CD4-positive, alpha-beta T cell treated with Interleukin-17A for 1 hour (primary cell): ENCODE measurements around the gene SPTLC1.

Experiments used
- DNase-seq: peaks from one replicate; pipeline ENCODE4 v3.0.0-alpha.2; 2020

SPTLC1 gene

DNA sequence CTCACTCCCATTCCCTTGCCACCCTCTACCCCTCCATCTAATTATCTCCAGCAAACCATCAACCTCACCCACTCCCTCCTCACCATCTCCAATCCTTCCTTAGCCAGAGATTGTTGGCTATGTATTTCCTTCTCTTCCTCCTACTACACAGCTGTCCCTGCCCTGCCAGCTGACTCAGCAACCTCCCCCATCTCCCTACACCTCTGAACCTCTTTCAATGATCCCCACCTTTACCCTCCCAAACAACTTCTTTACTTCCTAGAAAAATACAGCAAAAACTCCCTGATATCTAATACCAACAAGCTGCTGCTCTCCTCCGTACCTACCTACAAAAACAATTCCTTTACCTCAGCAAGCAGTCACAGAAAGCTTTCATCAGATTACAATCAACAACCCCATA, 37.3 kb downstream of the SPTLC1 start:
- DNase-seq = no peak

DNA sequence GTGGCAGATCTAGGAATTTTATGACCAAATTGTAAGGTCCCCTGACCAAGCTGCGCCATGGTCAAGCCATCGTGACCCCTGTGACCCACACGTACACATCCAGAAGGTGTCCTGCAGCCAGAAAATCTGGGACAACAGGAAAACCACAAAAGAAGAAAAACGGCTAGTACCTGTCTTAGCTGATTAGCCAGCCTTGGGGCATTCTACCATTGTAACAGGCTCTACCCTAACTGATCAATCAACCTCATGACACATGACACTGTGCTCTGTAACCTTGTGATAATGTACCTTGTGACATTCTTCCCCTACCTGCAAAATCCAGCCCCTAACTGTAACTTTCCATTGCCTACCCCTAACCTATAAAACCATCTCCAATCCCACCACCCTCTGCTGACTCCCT, 43.6 kb downstream of the SPTLC1 start:
- no peak for DNase-seq

DNA sequence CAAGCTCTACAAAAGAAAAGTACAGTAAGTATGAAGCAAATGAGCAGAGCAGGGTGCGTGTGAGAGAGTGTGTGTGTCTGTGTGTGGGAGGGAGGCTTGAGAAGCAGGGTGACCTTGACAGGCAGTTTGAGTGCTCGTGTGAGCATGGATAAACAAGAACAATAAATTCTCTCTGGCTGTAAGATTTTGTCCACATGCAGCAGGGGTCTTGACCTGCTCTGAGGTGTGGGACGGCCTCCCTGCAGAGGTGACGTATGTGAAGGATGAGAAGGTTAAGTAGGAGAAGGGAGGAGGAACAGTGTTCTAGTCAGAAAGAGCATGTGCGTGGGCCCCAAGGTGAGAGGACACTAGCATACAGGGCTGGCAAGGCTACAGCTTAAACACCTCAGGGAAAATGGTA, 49.0 kb downstream of the SPTLC1 start:
- DNase-seq = no peak

DNA sequence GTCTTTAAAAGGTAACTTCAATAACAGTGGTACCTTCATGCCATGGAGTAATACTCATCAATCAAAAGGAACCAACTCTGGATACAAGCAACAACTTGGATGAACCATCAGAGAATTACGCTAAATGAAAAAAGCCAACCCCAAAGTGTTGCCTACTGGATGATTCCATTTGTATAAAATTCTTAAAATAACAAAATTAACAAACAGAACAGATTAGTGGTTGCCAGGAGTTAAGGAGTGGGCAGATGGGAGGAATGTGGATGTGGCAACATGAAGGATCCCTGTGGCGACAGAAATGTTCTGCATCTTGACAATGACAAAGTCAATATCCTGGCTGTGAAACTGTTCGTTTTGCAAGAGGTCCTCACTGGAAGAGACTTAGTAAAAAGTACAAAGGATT, 50.5 kb downstream of the SPTLC1 start:
- DNase-seq = no peak

DNA sequence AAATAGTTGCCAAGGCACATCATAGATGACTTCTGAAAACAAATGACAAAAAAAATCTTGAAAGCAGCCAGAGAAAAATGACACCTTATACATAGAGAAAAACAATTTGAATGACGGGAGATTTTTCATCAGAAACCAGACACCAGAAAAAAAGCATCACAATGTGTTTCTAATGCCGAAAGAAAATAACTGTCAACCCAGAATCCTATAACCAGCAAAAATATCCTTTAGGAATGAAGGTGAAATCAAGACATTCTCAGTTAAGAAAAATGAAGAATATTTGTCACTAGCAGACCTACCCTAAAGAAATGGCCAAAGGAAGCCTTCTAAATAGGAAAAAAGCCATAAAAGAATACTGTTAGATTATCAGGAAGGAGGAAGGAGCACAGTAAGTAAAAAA, 54.0 kb downstream of the SPTLC1 start:
- DNase-seq = no peak

DNA sequence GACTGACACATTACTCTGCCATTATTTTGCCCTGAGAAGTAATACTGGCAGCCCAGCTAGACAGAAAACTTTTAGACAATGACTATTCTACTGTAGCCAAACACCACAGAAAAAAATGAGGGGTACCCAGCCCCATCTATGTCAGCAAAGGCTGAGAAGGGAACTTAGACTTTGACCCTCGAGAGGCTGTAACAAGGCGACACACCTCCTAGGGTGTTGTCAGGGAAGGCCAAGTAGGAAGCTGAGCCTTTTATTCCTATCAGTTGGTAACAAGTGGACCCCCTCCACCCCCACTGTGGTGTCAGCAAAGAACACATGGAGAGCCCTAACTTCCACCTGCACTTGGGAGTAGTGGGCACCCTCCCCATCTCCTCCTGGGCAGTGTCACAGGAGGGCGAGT, 55.6 kb downstream of the SPTLC1 start:
- DNase-seq = no peak

DNA sequence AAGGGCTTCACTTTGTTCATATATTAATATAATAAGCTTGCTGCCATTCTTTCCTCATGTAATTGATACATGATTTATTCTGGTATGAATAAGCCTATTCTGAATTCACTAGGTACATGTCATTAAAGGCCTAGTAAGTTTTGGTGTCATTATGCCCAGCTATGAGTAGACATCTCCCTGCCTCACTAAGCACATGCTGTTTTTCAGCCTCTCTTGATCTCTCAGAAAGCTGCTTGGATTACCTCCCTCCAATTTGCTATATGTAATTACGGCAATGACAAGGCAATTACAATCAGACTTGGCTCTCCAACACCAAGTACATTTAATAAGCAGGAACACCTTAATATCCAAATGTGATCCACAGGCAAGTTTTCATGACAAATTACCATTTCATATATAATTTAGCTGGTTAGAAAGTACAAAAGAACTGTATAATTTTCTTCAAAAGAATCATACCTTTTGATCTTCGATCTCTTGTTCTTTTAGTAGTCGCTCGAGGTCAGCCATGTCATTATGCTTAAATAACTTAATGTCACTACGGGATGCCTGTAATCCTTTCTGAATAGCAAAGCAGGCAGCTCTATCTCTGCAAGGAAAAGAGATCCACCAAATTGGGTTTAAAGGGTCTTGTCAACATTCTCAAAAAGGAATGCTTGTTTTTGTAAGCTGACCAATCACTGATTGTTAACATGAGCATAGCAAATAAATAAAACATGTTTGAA, 56.3 kb downstream of the SPTLC1 start:
- no peak for DNase-seq

DNA sequence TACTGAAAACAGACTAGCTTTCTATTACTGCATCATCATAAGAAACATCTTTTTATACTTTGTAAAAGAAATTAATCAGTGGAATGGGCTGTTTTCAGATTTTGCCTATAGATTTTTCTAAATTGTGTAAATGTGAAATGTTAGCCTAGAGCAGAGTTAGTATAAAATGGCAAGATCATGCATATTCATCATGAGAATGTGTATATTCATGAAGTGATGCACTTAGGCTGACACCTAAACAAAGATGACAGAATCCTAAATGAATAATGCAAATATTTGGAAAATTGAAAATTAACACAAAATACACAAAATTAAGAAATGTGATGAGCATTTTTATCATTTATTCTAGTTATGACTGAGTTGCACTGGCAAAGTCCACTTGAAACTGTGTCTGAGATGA, 57.2 kb downstream of the SPTLC1 start:
- no peak for DNase-seq

DNA sequence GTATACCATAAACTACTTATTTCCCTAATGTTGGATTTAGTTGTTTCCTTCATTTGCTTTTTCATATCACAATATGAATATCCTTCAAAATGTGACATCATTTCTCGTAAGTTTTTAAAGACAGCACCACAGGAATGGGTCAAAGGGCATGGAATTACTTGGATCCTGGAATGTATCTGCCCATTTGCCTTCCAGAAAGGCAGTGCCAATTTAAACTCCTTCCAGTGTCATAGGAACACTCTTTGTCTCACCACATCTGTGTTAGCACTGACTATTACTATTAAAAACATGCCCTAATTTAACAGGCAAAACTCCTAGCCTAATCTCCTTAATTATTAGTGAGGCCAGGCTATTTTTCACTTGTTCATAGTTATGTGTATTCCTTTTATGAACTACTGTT, 58.0 kb downstream of the SPTLC1 start:
- no peak for DNase-seq

DNA sequence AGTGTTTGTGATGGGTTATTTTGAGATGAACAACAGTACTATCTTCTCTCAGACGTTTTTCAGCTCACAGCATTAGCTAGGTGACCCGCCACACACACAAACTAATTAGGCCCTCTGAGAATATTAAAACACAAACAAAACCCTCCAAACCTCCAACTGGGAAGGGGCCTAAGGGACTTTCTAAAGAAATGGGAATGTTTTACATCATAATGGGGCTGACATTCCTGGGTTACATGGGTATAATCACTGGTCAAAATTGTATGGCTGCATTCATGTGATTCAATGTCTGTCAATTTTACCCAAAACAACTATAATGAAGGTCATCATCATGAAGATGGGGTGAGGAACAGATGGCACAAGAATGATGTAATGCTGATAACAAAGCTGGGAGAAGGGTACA, 59.6 kb downstream of the SPTLC1 start:
- no peak for DNase-seq

DNA sequence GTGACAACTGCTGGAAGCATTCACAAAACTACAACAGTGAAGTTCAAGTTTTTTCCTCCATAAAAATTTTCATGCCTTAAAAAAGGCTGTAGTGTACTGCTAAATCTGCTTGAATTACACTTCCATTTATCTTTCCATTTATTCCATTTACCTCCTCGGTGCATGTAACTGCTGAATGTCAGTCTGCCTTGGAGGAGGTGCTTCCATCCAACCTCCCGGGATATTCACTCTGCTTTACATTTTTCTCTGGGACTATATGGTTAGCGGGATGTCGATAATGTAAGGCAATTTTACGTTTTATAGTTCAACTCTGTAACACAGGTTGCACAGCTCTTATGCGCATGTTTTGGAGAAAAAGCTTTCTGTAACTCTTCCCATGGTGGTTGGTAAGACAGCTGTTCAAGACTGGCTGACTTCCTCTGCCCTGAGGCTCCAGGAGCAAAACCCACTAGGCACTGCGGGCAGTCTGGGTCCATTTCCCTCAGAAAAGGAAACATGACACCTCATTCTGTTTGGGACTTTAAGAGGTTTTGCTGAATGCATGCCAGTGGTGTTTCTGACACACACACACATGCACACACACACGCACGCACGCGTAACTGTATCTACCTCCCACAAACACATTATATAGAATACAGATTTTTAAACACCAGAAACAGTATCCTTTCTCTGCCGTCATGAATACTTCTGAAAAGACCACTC, 66.1 kb downstream of the SPTLC1 start:
- no peak for DNase-seq

DNA sequence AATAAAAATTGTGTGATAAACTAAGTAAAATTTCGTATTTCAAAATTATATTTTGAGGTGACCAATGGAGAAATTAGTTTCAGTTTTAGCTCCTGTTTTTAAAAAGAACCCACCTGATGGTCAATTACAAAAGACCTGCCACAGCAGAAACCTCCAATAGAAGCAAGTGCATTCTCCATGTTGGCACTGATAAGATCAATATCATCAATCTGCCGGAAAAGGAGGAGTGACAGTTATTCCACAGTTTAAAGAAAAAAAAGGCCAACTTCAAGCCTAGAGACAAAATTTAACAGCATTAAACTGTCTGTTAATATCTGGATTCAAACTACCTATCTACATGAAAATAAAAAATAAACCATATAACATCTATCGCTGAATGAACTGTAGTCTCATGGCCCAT, 67.7 kb downstream of the SPTLC1 start:
- no peak for DNase-seq

DNA sequence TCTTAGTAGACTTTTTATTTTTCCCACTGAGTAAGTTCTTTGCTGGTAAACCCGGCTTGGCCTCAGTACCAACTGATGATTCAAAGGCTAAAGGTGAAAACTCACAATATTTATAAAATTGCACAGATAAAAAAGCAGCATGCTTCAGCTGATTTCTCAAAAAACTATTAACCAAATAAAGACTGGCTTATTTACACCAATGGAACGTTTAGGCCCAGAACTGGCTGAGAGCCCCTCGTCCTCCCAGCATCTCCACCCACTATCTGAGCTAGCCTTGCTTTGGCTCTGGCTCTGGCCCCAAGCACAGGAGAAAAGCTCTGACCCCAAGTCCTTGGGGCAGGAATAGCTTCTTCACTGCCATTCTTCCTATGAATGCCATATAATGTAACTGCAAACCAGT, 68.5 kb downstream of the SPTLC1 start:
- DNase-seq = no peak

DNA sequence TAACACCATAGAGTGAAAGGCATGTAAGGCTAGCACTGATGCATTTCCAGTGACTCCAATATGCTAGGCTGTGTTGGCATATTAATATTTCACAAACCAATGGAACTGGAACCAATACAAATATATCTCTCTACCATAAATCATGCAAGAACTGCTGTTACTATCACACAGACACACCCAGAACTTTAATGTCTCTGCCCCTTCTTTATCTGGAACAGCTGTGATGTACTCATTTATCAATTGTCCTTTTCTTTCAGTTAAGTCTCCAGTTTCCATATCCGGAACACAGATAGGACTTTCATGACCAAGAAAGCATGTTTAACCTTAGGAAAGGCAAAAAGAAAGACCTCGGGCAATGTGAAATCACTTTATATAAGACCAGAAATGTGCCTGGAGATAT, 70.3 kb downstream of the SPTLC1 start:
- no peak for DNase-seq

DNA sequence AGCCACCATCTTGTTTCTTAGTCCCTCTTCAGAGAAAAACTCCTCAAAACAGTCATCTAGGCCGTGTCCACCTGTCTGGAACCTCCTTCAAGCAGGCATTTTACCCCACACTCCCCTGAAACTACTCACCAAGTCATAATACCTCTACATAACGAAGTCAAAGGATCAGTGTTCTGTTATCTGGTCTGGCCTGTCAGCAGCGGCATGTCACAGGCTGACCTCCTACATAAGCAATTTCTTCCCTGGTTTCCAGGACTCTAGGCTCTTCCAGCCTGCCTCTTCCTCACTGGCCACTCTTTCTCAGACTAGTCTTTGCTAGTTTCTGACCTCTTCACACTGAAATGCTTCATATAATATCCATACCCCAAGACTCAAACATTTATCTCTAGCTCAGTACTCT, 72.2 kb downstream of the SPTLC1 start:
- DNase-seq = no peak

DNA sequence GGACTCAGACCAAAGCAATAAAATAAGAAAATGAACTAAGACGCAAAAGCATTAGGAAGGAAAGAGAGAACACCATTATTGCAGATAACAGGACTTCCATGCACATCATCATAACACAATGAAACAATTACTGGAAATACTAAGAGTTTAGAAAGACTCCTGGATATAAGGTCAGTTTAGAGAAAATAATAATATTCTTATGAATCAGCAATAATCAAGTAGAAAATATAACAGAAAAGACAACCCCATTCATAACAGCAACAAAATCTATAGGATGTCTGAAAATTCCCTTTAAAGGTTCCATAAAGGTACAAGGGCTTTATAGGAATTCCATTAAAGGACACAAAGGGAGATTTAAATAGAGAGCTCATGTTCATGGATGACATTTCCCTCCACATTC, 73.0 kb downstream of the SPTLC1 start:
- no peak for DNase-seq

DNA sequence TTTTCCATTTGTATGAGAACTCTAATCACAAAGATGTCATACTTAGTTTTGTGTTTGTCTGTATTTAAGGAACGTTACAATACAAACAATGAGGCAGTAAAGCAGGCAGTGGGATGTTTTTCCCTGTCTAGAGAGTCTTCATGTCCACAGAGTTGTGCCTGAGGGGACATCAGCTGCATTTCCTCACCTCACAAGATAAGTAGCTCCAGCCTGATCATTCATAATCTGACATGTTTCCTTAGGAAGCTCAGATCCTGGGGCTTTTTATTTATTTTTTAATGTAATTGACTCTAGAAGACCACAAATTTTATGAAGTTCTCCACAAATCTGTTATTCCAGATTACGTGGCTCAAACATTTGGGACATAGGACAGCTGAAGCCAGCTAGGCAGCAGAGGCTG, 78.5 kb downstream of the SPTLC1 start:
- DNase-seq = no peak

DNA sequence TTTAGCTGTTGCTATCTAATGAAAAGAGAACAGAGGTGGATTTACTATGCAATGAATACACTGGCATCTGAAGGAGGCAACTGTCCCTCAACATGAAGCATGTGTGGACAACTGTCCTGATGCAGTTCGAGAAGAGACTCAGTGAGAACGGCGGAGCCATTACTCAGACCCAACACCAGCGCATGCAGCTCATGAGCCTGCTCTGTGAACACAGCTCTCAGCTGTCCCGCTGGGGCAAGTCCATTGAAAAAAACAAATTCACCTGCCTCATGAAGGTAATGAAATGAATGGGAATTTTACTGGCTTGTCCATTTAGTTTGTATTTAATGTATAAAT, 78.8 kb downstream of the SPTLC1 start:
- DNase-seq = no peak

DNA sequence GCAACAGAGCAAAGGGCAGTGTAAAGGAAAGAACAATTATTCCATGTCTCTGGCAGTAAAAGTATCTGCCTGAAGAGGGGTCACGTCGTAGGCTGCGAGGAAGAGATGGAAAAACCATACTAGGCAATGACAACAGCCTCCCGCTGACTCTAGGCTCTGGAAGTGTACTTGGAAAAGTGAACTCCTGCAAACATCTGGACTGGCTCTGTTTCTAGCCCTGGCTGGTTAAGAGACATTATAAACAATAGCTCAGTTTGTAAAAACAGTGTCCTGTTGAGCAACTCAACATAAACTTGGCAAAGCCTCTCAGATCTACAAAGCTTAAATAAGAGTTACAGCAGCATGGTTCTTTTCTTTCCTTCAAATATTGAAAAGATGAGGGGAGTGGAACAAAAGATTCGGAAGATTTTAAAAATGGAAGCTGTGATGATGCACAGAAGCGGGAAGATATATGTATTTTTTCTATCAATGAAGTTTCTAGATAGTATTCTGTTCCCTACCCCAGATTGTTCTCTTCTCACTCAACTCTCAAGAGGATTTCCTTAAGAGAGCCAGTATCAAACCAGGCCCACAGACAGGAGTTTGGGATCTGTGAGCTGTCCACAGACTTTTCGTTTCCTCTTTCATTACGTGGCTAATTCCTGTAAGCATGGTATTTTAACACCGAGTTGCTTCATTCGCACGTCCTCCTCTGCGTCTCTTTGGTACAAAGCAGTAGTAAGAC, 79.4 kb downstream of the SPTLC1 start:
- DNase-seq = no peak

DNA sequence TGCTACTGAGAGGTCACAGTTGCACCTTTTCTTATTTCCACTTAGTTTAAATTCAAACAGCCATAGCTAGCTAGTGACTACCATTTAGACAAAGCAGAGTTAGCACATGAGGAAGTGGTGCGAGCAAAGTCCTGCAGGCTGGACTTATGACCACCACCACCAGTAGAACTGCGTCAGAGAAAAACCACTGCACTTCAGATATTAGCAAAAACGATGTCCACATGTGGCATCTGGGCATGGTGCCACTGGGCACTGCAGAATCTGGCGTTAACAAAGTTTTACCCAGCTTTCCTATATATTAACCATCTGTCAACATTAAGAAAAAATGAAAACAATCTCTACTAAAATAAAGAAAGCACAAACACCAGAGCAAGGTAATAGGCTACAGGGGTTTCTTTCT, 80.1 kb downstream of the SPTLC1 start:
- DNase-seq = no peak

DNA sequence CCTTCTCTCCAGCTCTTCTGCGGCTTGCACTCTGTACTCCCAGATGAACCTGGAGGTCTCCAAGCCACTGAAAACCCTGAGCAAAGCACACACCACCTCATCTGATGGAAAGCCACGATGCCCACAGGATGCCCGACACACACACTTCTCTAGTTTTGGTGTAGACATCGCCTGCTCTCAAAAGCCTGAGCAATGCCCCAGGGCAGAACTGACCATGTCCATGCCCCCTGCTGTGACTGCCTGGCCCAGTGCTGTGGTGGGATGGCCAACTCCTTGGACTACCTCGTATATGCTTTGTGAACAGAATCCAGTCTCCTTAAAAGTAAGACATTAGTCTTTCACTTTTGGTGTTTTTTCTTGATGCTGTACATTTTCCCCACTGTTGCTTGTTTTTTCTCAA, 81.2 kb downstream of the SPTLC1 start:
- no peak for DNase-seq

DNA sequence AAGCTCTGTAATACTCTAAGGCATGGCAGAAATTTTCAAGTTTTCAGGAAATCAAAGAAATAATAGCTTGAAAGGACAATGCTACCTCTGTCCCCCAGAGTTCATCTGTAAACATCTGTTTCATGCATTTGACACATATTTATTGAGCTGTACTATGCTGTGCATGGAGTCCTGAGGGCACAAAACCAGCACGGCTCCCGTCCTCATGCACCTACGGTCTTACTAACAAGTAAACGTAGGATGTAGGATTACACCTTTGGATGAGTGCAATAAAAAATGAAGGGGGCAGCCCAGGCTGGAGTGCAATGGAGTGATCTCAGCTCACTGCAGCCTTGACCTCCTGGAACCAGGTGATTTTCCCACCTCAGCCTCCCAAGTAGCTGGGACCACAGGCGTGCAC, 81.9 kb downstream of the SPTLC1 start:
- DNase-seq = no peak

DNA sequence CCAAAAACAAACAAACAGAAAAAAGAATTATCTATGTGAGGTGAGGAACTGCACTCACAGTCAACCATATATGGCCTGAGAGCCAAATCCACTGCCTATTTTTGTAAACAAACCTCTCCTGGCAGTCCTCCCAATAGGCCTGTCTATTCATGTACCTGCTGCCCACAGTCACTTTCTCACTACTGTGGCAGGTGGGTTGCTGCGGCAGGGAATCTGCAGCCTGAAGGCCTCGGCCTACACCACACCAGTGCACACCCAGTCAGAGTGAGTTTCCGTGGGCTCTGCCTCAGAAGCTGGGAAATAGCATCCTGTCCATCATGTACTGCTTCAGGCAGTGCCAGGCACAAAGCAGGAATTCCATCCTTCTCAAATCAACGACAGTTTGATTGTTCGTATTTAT, 82.3 kb downstream of the SPTLC1 start:
- no peak for DNase-seq

DNA sequence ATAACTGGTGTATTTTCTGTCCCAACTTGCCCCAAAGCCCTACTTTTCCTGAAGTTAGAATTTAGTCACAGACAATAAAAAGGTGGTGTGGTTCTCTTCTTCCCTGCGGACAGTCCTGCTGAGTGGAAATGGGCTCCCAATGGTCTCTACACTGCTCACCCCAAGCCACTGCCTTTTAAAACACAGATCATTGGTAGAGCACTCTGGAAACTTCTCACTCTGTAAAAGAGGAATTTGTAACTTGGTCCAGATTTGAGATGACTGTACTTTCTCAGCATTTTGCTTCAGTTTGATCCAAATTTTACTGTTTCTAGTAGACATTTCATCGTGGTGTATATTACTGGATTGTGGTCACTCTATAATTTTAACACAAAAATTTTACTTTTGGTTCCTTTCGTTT, 84.8 kb downstream of the SPTLC1 start:
- no peak for DNase-seq

DNA sequence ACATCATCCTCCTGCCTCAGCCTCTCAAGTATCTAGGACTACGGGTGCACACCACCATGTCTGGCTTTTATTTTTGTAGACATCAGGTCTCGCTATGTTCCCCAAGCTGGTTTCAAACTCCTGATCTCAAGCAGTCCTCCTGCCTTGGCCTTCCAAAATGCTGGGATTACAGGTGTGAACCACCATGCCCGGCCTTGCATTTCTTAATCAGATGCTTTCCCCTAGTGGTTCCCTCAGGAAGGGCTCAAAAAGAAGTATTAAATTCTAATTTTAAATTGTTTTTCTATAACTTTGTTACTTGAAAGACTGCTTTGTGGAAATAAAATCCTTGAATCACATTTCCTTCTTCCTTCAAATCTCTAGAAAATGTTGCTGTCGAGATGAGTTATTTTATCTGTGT, 85.7 kb downstream of the SPTLC1 start:
- no peak for DNase-seq
